Stomach (tissue), 4 donors: ENCODE measurements around the gene ITGB2.

Experiments
- CTCF ChIP-seq, 7 experiments: fragments of 450-650 bp in 4 of 7; fragments of 200-600 bp in 3 of 7; sonication (generic) in 3 of 7; IDR thresholded peaks; one replicate each; pipeline ENCODE4 v1.5.1; 2016 to 2019; ENCODE audit warnings: antibody characterized with exemption in 7 of 7, control low read depth in 2 of 7, mild to moderate bottlenecking in 1 of 7
- POLR2A ChIP-seq, 4 donors: fragments of 450-650 bp; IDR thresholded peaks; one replicate each; pipeline ENCODE4 v1.6.1; 2016; ENCODE audit warnings: antibody characterized with exemption in 4 of 4, control low read depth in 2 of 4, mild to moderate bottlenecking in 1 of 4, moderate library complexity in 1 of 4

GRCh38 chr21:44907966-44908895, 12.5 kb downstream of the ITGB2 start:
- TF ChIP-seq CTCF (IDR thresholded peaks at IDR 0.05) (no peak), POLR2A (IDR thresholded peaks at IDR 0.05) (no peak)
